Vagina (tissue), 2 donors: ENCODE measurements around the gene PPIL6. TPM values are rescaled to one million over a fixed set of nuclear protein-coding genes. Genes with fewer than 3 reads are reported as not detected.

ENCODE experiments used
- DNase-seq, 2 donors: peaks; one replicate each; pipeline ENCODE4 v3.0.0-alpha.2; 2017; ENCODE audit errors: extremely low spot score in 2 of 2
- H3K27ac ChIP-seq: fragments of 200-600 bp; sonication (generic); one replicate; pipeline ENCODE4 v1.5.1; 2019
- H3K27me3 ChIP-seq: fragments of 200-600 bp; sonication (generic); one replicate; pipeline ENCODE4 v1.5.1; 2019
- H3K36me3 ChIP-seq, 2 donors: fragments of 200-600 bp; sonication (generic); one replicate each; pipeline ENCODE4 v1.5.1; 2017 to 2019
- H3K4me1 ChIP-seq: fragments of 200-600 bp; sonication (generic); one replicate; pipeline ENCODE4 v1.5.1; 2019
- H3K4me3 ChIP-seq, 2 donors: fragments of 200-600 bp; sonication (generic); 1 replicate in 1 of 2; 2 replicates in 1 of 2; pipeline ENCODE4 v1.5.1; 2016 to 2019
- H3K9me3 ChIP-seq: fragments of 200-600 bp; sonication (generic); one replicate; pipeline ENCODE4 v1.5.1; 2019
- CTCF ChIP-seq, 3 experiments: fragments of 450-650 bp in 2 of 3; fragments of 200-600 bp in 1 of 3; sonication (generic) in 1 of 3; IDR thresholded peaks; one replicate each; pipeline ENCODE4 v1.5.1; 2017 to 2019; ENCODE audit warnings: antibody characterized with exemption in 3 of 3, mild to moderate bottlenecking in 2 of 3, moderate library complexity in 2 of 3
- POLR2A ChIP-seq, 2 donors: fragments of 450-650 bp; IDR thresholded peaks; one replicate each; pipeline ENCODE4 v1.6.1; 2017; ENCODE audit warnings: antibody characterized with exemption in 2 of 2, mild to moderate bottlenecking in 2 of 2, moderate library complexity in 2 of 2
- POLR2AphosphoS5 ChIP-seq, 2 donors: sonication (generic); formaldehyde crosslinking; IDR thresholded peaks; one replicate each; pipeline ENCODE4 v1.9.0; 2017; ENCODE audit warnings: antibody characterized with exemption in 2 of 2, mild to moderate bottlenecking in 2 of 2, low read depth in 1 of 2; ENCODE audit not compliant: insufficient read depth in 1 of 2
- intact Hi-C: fragments of 100-400 bp; cut with DNase I; formaldehyde crosslinking; loops from one replicate; pipeline ENCODE4 v1.15.1; 2023
- total RNA-seq: library from RNA; depleted of rRNA; stranded (reverse); fragments of >200 nt; gene quantifications from one replicate; pipeline ENCODE4 v1.2.3, GENCODE V29; 2016

PPIL6 gene
- total RNA-seq, 1 donor from 2014 or later = 3.9 TPM

- intact Hi-C loops = no loop called here
Measured at GRCh38 chr6:109458774-109459531, 18.5 kb upstream of the PPIL6 start.

GRCh38 chr6:109457562-109457996 is 17.2 kb upstream of the PPIL6 start:
- no peak overlapping the region for H3K4me3 ChIP-seq
- H3K27me3 ChIP-seq = no peaks in the 10 kb centered on the region
- peaks cover 45% of the 10 kb centered on the region for H3K4me1 ChIP-seq
- H3K9me3 ChIP-seq = no peaks in the 10 kb centered on the region
- peaks cover 0 to 10% of the 10 kb centered on the region in 2 donors for H3K36me3 ChIP-seq
- TF ChIP-seq POLR2A (IDR thresholded peaks at IDR 0.05) = no peak
- TF ChIP-seq CTCF (IDR thresholded peaks at IDR 0.05) = no peak
- no peak for TF ChIP-seq POLR2AphosphoS5 (IDR thresholded peaks at IDR 0.05; ENCODE audit: insufficient read depth in 1 of 2, low read depth in 1 of 2)
- intact Hi-C loops = no loop called here
- no peak for DNase-seq
- peak overlapping the region; percentile 84 for H3K27ac ChIP-seq

More at GRCh38 chr6:109458774-109459531, 18.5 kb upstream of the PPIL6 start:
- Histone ChIP-seq H3K36me3 (peaks cover 0 to 16% of the 10 kb centered on the region in 2 donors), H3K4me3 (no peak overlapping the region), H3K9me3 (no peaks in the 10 kb centered on the region), H3K27me3 (no peaks in the 10 kb centered on the region), H3K27ac (no peak overlapping the region), H3K4me1 (peaks cover 36% of the 10 kb centered on the region)
- no peak for DNase-seq
- TF ChIP-seq POLR2AphosphoS5 (IDR thresholded peaks at IDR 0.05; ENCODE audit: insufficient read depth in 1 of 2, low read depth in 1 of 2) (no peak), POLR2A (IDR thresholded peaks at IDR 0.05) (no peak), CTCF (IDR thresholded peaks at IDR 0.05) (no peak)

- intact Hi-C loops = no loop called here
- H3K36me3 ChIP-seq = peaks cover 0 to 7% of the 10 kb centered on the region in 2 donors
- no peaks in the 10 kb centered on the region for H3K9me3 ChIP-seq
- peaks cover 49% of the 10 kb centered on the region for H3K4me1 ChIP-seq
- no peaks in the 10 kb centered on the region for H3K27me3 ChIP-seq
- no peak for DNase-seq
- peak overlapping the region; percentile 84 for H3K27ac ChIP-seq
- H3K4me3 ChIP-seq = peak overlapping the region; percentile 60 to 78
- TF ChIP-seq POLR2AphosphoS5 (IDR thresholded peaks at IDR 0.05; ENCODE audit: insufficient read depth in 1 of 2, low read depth in 1 of 2) (no peak), POLR2A (IDR thresholded peaks at IDR 0.05) (no peak), CTCF (IDR thresholded peaks at IDR 0.05) (no peak)
Measured at GRCh38 chr6:109456710-109457561, 16.5 kb upstream of the PPIL6 start.

GRCh38 chr6:109456111-109456583 is 15.7 kb upstream of the PPIL6 start:
- no peak for DNase-seq

GRCh38 chr6:109455437-109456110 is 15.1 kb upstream of the PPIL6 start, which contains the start of gene MICAL1:
TSS of gene MICAL1 (minus strand) at chr6:109455772. CDS start at chr6:109454196, 1,576 bp downstream.
- H3K9me3 ChIP-seq = no peaks in the 10 kb centered on the region
- peak within 1 kb of the TSS; percentile 84 for H3K27ac ChIP-seq
- peak in 1 of 2 donors; percentile 84 for TF ChIP-seq POLR2AphosphoS5 (IDR thresholded peaks at IDR 0.05; ENCODE audit: insufficient read depth in 1 of 2, low read depth in 1 of 2)
- peak in 1 of 2 donors; percentile 46 for TF ChIP-seq POLR2A (IDR thresholded peaks at IDR 0.05)
- peak in 1 of 3 experiments; percentile 39 for TF ChIP-seq CTCF (IDR thresholded peaks at IDR 0.05)
- no peak for DNase-seq
- H3K27me3 ChIP-seq = no peaks in the 10 kb centered on the region
- intact Hi-C loops = no loop called here
- H3K4me1 ChIP-seq = peaks cover 51% of the 10 kb centered on the region
- H3K36me3 ChIP-seq = peaks cover 0 to 10% of the 10 kb centered on the region in 2 donors
- peak within 1 kb of the TSS; percentile 60 to 78 for H3K4me3 ChIP-seq

More at GRCh38 chr6:109456111-109456583, 15.7 kb upstream of the PPIL6 start:
- H3K27ac ChIP-seq = peak overlapping the region; percentile 84
- intact Hi-C loops = no loop called here
- H3K27me3 ChIP-seq = no peaks in the 10 kb centered on the region
- H3K36me3 ChIP-seq = peaks cover 0 to 10% of the 10 kb centered on the region in 2 donors
- H3K4me1 ChIP-seq = peaks cover 51% of the 10 kb centered on the region
- no peak for TF ChIP-seq POLR2A (IDR thresholded peaks at IDR 0.05)
- peak in 1 of 2 donors; percentile 4 for TF ChIP-seq POLR2AphosphoS5 (IDR thresholded peaks at IDR 0.05; ENCODE audit: insufficient read depth in 1 of 2, low read depth in 1 of 2)
- H3K9me3 ChIP-seq = no peaks in the 10 kb centered on the region
- peak overlapping the region; percentile 60 to 78 for H3K4me3 ChIP-seq
